Measurements from ENCODE around the gene CEACAM20.

- TF ChIP-seq POLR2A (IDR thresholded peaks at IDR 0.05), result no peak
- TF ChIP-seq, protein P1, sequence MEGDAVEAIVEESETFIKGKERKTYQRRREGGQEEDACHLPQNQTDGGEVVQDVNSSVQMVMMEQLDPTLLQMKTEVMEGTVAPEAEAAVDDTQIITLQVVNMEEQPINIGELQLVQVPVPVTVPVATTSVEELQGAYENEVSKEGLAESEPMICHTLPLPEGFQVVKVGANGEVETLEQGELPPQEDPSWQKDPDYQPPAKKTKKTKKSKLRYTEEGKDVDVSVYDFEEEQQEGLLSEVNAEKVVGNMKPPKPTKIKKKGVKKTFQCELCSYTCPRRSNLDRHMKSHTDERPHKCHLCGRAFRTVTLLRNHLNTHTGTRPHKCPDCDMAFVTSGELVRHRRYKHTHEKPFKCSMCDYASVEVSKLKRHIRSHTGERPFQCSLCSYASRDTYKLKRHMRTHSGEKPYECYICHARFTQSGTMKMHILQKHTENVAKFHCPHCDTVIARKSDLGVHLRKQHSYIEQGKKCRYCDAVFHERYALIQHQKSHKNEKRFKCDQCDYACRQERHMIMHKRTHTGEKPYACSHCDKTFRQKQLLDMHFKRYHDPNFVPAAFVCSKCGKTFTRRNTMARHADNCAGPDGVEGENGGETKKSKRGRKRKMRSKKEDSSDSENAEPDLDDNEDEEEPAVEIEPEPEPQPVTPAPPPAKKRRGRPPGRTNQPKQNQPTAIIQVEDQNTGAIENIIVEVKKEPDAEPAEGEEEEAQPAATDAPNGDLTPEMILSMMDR (IDR thresholded peaks at IDR 0.05), result no peak
- TF ChIP-seq POLR2AphosphoS5 (IDR thresholded peaks at IDR 0.05; ENCODE audit: insufficient read depth in 1 of 2, low read depth in 1 of 2), result no peak
Observed at GRCh38 chr19:44570603-44570983, 41.1 kb upstream of the CEACAM20 start.

Measured in vagina (tissue), 2 donors.